Spleen (tissue), 7 donors: ENCODE measurements around the gene RAB2B.

Source experiments
- POLR2A ChIP-seq, 3 donors: fragments of 450-650 bp; IDR thresholded peaks; one replicate each; pipeline ENCODE4 v1.5.1; 2017; ENCODE audit warnings: antibody characterized with exemption in 3 of 3, mild to moderate bottlenecking in 1 of 3
- TF ChIP-seq, protein P1 (sequence below), 11 experiments: fragments of 200-600 bp in 7 of 11; fragments of 450-650 bp in 4 of 11; sonication (generic) in 4 of 11; IDR thresholded peaks in 8 of 11; conservative IDR thresholded peaks in 3 of 11; 1 replicate in 7 of 11; 2 replicates in 4 of 11; pipeline versions ENCODE4 v1.4.0 to v1.8.0; 2016 to 2021; ENCODE audit warnings: antibody characterized with exemption in 11 of 11, inconsistent platforms in 4 of 11, mild to moderate bottlenecking in 1 of 11
- donor health status: DM: no; HTN: no; CAD: no; lungs with moderate emphysema.
- donor health status: DM: no; HTN: no; CAD: no.
- donor health status: DM: no; HTN: no; CAD: no.

DNA sequence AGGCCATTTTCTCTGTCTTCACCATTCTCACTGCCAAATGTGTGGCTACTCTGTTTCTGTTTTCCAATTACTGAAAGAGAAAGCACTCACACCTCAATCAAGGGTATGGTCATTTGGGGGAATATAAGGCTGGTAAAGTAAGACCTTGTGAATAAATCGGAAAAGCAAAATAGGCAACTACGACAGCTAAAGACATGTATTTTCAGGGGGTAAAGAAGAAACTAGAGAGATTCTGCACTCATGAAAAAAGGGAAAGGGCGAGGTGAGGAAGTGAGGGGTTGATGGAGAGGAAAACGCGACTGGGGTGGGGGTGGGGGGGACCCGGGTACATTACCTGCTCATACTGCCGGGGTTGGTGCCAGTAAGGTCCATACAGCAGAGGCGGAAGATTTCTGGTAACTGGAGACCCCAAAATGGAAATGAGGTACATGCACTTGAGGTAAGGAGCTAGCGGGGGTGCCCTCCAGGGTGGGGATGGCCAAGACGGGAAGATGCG lies 40.1 kb downstream of the RAB2B start:
- TF ChIP-seq, protein P1, sequence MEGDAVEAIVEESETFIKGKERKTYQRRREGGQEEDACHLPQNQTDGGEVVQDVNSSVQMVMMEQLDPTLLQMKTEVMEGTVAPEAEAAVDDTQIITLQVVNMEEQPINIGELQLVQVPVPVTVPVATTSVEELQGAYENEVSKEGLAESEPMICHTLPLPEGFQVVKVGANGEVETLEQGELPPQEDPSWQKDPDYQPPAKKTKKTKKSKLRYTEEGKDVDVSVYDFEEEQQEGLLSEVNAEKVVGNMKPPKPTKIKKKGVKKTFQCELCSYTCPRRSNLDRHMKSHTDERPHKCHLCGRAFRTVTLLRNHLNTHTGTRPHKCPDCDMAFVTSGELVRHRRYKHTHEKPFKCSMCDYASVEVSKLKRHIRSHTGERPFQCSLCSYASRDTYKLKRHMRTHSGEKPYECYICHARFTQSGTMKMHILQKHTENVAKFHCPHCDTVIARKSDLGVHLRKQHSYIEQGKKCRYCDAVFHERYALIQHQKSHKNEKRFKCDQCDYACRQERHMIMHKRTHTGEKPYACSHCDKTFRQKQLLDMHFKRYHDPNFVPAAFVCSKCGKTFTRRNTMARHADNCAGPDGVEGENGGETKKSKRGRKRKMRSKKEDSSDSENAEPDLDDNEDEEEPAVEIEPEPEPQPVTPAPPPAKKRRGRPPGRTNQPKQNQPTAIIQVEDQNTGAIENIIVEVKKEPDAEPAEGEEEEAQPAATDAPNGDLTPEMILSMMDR (IDR thresholded peaks at IDR 0.05 in 8 of 11, conservative IDR thresholded peaks at IDR 0.05 in 3 of 11), result no peak
- no peak for TF ChIP-seq POLR2A (IDR thresholded peaks at IDR 0.05)
